HG03060 (cell line): ENCODE data around the gene C1QTNF12.
"Not testable (repeated sequence)": the region's sequence is repeated elsewhere in the genome, so short reads cannot be mapped to it uniquely, and the experiment has no call there.

Experiments
- ATAC-seq: cut with Tn5 transposase; IDR thresholded peaks from one replicate; pipeline ENCODE4 v1.9.1; 2021; ENCODE audit warnings: low read depth, moderate number of reproducible peaks; ENCODE audit not compliant: unreplicated experiment

Gene C1QTNF12

GRCh38 chr1:1203561-1204424 is 42.7 kb downstream of the C1QTNF12 start:
- no peak for ATAC-seq

DNA sequence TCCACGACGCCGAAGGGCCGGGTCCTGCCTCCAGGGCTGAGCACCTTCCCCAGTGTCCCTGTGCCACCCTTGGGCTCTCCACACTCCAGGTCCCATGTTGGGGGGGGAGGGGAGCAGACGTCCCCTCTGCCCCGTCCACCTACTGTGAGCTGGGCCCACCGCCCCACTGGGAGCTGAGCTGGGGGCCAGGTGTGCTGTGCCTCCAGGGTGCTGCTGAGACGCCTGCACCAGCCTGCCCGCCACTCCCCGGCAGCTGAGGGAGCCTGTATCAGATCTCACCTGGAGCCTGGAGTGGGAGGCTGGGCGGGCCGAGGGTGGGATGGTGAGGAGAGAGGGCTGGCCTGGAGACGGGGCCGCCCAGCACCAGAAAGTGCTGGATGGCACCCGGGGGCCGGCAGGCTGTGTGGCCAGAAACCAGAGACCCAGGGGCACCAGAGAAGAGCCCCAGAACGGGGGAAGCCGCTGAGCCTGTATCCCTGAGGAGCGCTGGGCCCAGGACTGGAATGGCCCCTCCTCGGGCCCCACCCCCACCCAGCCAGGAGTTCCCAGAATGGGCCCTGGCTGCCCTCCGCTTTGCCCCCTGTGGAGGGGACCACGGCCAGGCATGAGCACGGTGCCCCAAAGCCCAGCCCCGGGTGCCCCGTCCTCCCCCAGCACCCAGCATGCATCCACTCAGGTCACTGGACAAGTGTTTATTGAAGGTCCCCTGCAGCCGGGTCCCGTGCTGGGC is 43.5 kb downstream of the C1QTNF12 start:
- no peak for ATAC-seq

DNA sequence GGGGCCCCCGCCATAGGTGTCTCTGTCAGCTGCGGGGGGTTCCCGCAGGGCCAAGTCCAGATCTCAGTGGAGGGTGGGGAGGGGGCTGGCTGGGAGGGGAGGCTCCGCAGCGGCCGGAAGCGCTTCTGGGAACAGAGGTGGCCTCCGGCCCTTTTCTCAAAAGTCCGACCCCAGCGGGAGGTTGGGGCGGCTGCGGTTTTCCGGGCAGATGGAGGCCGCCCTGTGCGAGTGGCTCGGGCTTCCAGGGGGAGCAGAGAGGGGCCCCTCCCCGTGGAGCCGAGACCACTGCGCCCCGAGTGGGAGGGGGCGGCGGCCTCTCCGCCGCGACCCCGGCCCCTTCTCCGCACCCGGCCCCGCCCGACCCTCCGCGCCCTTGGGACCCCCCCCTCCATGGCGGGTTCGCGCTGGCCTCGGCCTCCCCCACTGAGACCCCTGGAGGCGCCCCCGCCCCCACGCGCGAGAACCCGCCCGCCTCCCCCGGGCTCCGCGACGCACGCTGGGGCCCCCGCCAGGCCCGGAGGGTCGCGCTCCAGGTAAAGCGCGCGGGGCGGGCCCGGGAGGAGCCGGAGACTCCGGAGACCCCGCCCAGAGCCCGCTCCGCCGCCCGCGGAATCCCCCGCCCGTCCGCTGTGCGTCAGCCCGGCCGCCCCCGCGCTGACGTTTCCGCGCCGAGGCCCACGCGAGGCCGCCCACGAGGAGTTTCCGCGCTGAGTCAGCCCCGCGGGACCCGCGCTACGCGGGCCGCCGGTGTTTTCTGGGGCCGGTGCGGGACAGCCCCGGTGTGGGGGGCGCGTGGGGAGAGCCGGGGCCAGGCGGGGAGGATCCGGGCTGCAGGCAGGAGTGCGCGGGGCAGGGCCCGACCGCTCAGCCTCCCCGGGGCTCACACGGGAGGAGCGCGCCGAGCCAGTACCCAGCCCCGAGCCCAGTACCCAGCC is 45.4 kb downstream of the C1QTNF12 start:
- ATAC-seq = no peak

- ATAC-seq = no peak
Measured at GRCh38 chr1:1199961-1200875, 46.3 kb downstream of the C1QTNF12 start.

- no peak for ATAC-seq
Measured at GRCh38 chr1:1199141-1199960, 47.2 kb downstream of the C1QTNF12 start.

DNA sequence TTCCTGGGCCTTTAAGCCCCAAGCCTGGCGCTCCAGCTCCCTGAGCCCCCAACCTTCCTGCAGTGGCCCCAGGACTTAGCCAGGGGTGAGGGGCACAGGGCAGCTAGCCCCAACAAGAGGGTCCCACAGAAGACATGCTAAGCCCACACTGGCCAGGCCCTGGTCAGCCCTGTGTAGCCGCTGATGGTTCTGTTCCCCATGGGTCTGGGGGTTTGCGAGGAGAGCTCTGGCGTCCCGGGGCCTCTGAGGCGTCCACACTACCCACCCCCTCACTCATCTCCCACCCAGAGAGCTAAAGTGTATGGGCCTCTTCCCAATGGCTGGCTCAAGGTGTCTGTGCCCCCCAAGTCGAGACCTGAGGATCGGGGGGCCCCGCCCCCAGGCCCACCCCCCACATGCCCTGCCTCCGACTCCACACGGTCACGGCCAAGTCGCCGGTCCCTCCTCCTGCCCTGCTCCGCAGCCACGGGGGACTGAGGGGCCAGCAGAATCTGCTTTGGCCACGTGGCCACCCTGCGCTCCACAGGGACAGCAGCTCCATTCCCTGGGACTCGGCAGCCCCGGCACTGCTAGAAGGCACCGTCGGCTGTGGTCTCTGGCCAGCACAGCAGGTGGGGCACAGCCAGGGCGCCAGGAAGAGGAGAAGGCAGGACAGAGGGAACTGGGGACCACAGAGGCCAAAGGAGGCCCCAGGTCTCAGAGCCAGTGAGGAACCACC is 47.9 kb downstream of the C1QTNF12 start:
- ATAC-seq = no peak

GRCh38 chr1:1197551-1198422 is 48.7 kb downstream of the C1QTNF12 start:
- no peak for ATAC-seq

DNA sequence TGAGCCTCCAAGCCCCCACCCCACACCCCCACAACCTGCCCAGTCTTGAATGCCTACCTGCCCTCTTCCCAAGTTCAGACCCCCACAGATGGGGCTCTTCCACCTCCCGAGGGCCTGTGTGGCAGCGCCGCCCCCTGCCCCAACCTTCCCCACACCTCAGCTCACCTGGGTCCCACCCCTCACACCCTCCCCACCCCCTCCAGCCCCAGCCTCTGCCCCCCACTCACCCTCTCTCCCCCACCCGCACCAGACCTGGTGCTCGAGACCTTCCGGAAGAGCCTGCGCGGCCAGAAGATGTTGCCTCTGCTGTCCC is 49.4 kb downstream of the C1QTNF12 start:
- no peak for ATAC-seq

DNA sequence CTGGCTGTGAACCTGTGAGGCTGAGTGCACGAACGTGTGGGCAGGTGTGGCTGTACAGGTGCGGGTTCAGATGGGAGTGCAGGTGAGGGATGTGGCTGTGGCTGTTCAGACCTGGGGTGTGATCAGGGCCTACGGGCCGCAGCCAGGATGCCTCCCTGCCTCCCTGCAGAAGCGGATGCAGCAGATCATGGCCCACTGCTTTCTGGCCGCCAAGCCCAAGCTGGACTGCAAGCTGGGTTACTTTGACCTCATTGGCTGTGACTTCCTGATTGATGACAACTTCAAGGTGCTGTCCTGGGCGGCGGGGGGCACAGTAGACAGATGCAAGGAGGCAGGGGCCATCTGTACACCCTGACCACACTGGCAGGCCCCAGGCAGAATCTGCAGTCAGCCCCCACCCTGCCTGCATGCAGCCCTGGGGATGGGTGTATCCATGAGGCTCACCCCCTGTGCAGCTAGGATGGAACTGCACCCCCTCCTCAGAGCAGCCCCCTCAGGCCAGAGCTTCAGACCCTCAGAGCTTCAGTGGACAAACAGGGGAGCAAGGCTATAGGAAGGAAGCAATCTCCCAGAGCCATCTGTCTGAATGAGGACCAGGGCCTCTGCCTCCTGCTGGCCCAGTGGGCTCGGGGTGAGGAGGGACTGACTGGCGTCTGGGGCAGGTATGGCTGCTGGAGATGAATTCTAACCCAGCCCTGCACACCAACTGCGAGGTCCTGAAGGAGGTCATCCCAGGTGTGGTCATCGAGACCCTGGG is 49.9 kb downstream of the C1QTNF12 start:
- no peak for ATAC-seq

- ATAC-seq = not testable (repeated sequence)
Measured at GRCh38 chr1:1195726-1196125, 50.8 kb downstream of the C1QTNF12 start.

DNA sequence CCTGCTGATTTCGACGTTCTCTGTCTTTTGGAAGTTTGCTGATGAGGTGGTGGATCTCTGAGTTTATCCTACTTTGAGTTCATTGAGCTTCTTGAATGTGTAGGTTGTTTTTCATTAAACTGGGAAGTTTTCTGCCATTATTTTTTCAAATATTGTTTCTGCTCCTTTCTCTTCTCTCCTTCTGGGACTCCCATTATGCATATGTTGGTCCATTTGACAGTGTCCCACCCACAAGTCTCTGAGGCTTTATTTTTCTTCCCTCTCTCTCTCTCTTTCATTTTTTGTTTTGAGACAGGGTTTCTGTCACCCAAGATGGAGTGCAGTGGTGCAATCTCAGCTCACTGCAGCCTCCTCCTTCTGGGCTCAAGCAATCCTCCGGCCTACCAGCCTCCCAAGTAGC is 51.8 kb downstream of the C1QTNF12 start:
- ATAC-seq = no peak
